PC-3 (cell line): ENCODE results near the gene MAGI2.

Experiments used
- EZH2 ChIP-seq: fragments of 300-600 bp; sonication (generic); IDR thresholded peaks from one replicate; pipeline ENCODE4 v1.6.1; 2017; ENCODE audit warnings: antibody characterized with exemption, mild to moderate bottlenecking, low read length; ENCODE audit not compliant: unreplicated experiment
- EZH2phosphoT487 ChIP-seq: fragments of 300-600 bp; sonication (generic); IDR thresholded peaks from 2 replicates; pipeline ENCODE4 v1.6.1; 2018; ENCODE audit warnings: mild to moderate bottlenecking, antibody characterized with exemption, low read length, borderline replicate concordance
- TF ChIP-seq, protein P1 (sequence below): fragments of 300-600 bp; sonication (generic); conservative IDR thresholded peaks from 2 replicates; pipeline ENCODE4 v1.5.1; 2017; ENCODE audit warnings: antibody characterized with exemption, low read depth, mild to moderate bottlenecking, low read length

DNA sequence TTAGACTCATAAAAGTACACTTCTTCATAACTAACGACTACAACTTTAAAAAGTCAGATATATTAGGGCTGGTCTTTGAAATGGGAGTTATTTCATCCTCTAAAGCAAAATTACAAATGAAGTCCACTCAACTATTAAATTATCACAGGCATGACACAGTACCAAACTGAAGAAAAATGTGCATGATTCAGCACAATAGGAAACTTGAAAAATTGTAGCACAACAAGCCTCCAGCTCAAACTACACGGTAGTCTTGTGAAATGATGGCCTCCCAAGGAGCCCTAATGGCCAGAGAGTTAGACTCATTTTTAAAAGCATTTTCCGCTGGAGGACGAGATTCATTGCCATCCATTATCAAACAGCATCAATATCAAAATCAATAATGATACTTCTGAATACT lies 76.4 kb downstream of the MAGI2 start:
- TF ChIP-seq, protein P1, sequence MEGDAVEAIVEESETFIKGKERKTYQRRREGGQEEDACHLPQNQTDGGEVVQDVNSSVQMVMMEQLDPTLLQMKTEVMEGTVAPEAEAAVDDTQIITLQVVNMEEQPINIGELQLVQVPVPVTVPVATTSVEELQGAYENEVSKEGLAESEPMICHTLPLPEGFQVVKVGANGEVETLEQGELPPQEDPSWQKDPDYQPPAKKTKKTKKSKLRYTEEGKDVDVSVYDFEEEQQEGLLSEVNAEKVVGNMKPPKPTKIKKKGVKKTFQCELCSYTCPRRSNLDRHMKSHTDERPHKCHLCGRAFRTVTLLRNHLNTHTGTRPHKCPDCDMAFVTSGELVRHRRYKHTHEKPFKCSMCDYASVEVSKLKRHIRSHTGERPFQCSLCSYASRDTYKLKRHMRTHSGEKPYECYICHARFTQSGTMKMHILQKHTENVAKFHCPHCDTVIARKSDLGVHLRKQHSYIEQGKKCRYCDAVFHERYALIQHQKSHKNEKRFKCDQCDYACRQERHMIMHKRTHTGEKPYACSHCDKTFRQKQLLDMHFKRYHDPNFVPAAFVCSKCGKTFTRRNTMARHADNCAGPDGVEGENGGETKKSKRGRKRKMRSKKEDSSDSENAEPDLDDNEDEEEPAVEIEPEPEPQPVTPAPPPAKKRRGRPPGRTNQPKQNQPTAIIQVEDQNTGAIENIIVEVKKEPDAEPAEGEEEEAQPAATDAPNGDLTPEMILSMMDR, result no peak
- no peak for TF ChIP-seq EZH2
- no peak for TF ChIP-seq EZH2phosphoT487
